H1 (cell line): ENCODE results near the gene PPIP5K1.

Source experiments
- EZH2 ChIP-seq: fragments of 200-600 bp; sonication (generic); IDR thresholded peaks from 2 replicates; pipeline ENCODE4 v1.7.1; 2012; ENCODE audit warnings: low read depth, mild to moderate bottlenecking, moderate library complexity, low read length, inconsistent platforms; ENCODE audit not compliant: severe bottlenecking
- RAD21 ChIP-seq, 2 experiments: IDR thresholded peaks in 1 of 2; conservative IDR thresholded peaks in 1 of 2; 2 replicates each; pipeline ENCODE4 v1.6.1; 2011; ENCODE audit warnings: low read depth in 2 of 2, low read length in 2 of 2, improper control_type of control experiment in 1 of 2, inconsistent platforms in 1 of 2, mild to moderate bottlenecking in 1 of 2, moderate library complexity in 1 of 2
- TF ChIP-seq, protein P1 (sequence below), 3 experiments: IDR thresholded peaks; 1 replicate in 2 of 3; 2 replicates in 1 of 3; pipeline versions ENCODE4 v1.5.1 to v1.6.1; 2011; ENCODE audit warnings: low read length in 3 of 3, mild to moderate bottlenecking in 3 of 3, inconsistent platforms in 2 of 3, low read depth in 1 of 3, moderate library complexity in 1 of 3; ENCODE audit not compliant: insufficient read depth in 1 of 3; ENCODE audit errors: control extremely low read depth in 1 of 3

GRCh38 chr15:43521419-43521818 lies 68.6 kb downstream of the PPIP5K1 start:
- TF ChIP-seq EZH2, result no peak
- TF ChIP-seq RAD21 (IDR thresholded peaks at IDR 0.05 in 1 of 2, conservative IDR thresholded peaks at IDR 0.05 in 1 of 2; ENCODE audit: low read depth in 2 of 2, low read length in 2 of 2), result no peak
- TF ChIP-seq, protein P1, sequence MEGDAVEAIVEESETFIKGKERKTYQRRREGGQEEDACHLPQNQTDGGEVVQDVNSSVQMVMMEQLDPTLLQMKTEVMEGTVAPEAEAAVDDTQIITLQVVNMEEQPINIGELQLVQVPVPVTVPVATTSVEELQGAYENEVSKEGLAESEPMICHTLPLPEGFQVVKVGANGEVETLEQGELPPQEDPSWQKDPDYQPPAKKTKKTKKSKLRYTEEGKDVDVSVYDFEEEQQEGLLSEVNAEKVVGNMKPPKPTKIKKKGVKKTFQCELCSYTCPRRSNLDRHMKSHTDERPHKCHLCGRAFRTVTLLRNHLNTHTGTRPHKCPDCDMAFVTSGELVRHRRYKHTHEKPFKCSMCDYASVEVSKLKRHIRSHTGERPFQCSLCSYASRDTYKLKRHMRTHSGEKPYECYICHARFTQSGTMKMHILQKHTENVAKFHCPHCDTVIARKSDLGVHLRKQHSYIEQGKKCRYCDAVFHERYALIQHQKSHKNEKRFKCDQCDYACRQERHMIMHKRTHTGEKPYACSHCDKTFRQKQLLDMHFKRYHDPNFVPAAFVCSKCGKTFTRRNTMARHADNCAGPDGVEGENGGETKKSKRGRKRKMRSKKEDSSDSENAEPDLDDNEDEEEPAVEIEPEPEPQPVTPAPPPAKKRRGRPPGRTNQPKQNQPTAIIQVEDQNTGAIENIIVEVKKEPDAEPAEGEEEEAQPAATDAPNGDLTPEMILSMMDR (IDR thresholded peaks at IDR 0.05; ENCODE audit: control extremely low read depth in 1 of 3, insufficient read depth in 1 of 3, low read depth in 1 of 3, low read length in 3 of 3), result no peak
